Measurements from ENCODE around the gene DYNC1I1.

GRCh38 chr7:96116173-96116572, 343.8 kb downstream of the DYNC1I1 start:
- no peak for TF ChIP-seq CTCF (conservative IDR thresholded peaks at IDR 0.05; ENCODE audit: low read depth, low read length)
- TF ChIP-seq EZH2 (IDR thresholded peaks at IDR 0.05; ENCODE audit: borderline replicate concordance, low read depth, low read length, poor library complexity, severe bottlenecking): no peak

Measured in A673 (cell line).